ENCODE results near the gene KCNK3. TPM values are rescaled to one million over a fixed set of nuclear protein-coding genes. Genes with fewer than 3 reads are reported as not detected.
"Not testable (repeated sequence)": the region's sequence is repeated elsewhere in the genome, so short reads cannot be mapped to it uniquely, and the experiment has no call there.

The KCNK3 gene
- polyA plus RNA-seq, 1 donor (not counting 4 experiments of a cell fraction or from before 2014, with no cell fraction given), result not detected

- dilution Hi-C loops (cut with MboI; ENCODE audit: extremely low pct_ligation_motif_present, low sequenced_read_pairs), result no loop called here
- DNase-seq (ENCODE audit: low read depth, low spot score) (no peak), FAIRE-seq (no peak)
- no peak overlapping the region for H3K9ac ChIP-seq (ENCODE audit: control insufficient read depth, extremely low read depth, insufficient read depth, low read length)
- H4K20me1 ChIP-seq (ENCODE audit: control insufficient read depth, extremely low read depth, insufficient read depth, low read length), result no peaks in the 10 kb centered on the region
- H3K27me3 ChIP-seq (ENCODE audit: control insufficient read depth, extremely low read depth, insufficient read depth, low read length), result peaks cover 25% of the 10 kb centered on the region
- TF ChIP-seq CTCF (optimal IDR thresholded peaks at IDR 0.05 in 1 of 3, IDR thresholded peaks at IDR 0.05 in 1 of 3, conservative IDR thresholded peaks at IDR 0.05 in 1 of 3; ENCODE audit: extremely low read depth in 1 of 3, insufficient read depth in 2 of 3, low read length in 3 of 3) (no peak), EZH2 (IDR thresholded peaks at IDR 0.05; ENCODE audit: low read length) (no peak)
- no peak overlapping the region for H3K27ac ChIP-seq (ENCODE audit: control insufficient read depth, insufficient read depth, low read length)
- H3K4me2 ChIP-seq (ENCODE audit: control insufficient read depth, extremely low read depth, insufficient read depth, low read depth, low read length), result no peak overlapping the region
- no peaks in the 10 kb centered on the region for H3K4me1 ChIP-seq (ENCODE audit: control insufficient read depth, extremely low read depth, insufficient read depth, low read length)
- no peaks in the 10 kb centered on the region for H3K9me3 ChIP-seq (ENCODE audit: control insufficient read depth, low read depth, low read length)
- no peaks in the 10 kb centered on the region for H3K36me3 ChIP-seq (ENCODE audit: control insufficient read depth in 2 of 2, extremely low read depth in 1 of 2, insufficient read depth in 2 of 2, low read length in 2 of 2)
- H2AFZ ChIP-seq (ENCODE audit: control insufficient read depth, low read length), result no peak overlapping the region
- H3K4me3 ChIP-seq (ENCODE audit: control insufficient read depth in 2 of 3, extremely low read depth in 1 of 3, insufficient read depth in 2 of 3, low read depth in 1 of 3, low read length in 3 of 3), result no peak overlapping the region
- H3K9me1 ChIP-seq (ENCODE audit: control insufficient read depth, extremely low read depth, insufficient read depth, low read length), result no peaks in the 10 kb centered on the region
- H3K79me2 ChIP-seq (ENCODE audit: control insufficient read depth, insufficient read depth, low read length), result no peaks in the 10 kb centered on the region
These were observed 39.1 kb upstream of the KCNK3 start for GRCh38 chr2:26653207-26654060.

GRCh38 chr2:26654061-26654340 lies 38.5 kb upstream of the KCNK3 start:
- no peak overlapping the region for H3K4me2 ChIP-seq (ENCODE audit: control insufficient read depth, extremely low read depth, insufficient read depth, low read depth, low read length)
- H3K9me3 ChIP-seq (ENCODE audit: control insufficient read depth, low read depth, low read length), result no peaks in the 10 kb centered on the region
- no peaks in the 10 kb centered on the region for H3K9me1 ChIP-seq (ENCODE audit: control insufficient read depth, extremely low read depth, insufficient read depth, low read length)
- H3K36me3 ChIP-seq (ENCODE audit: control insufficient read depth in 2 of 2, extremely low read depth in 1 of 2, insufficient read depth in 2 of 2, low read length in 2 of 2), result no peaks in the 10 kb centered on the region
- H3K27ac ChIP-seq (ENCODE audit: control insufficient read depth, insufficient read depth, low read length), result no peak overlapping the region
- dilution Hi-C loops (cut with MboI; ENCODE audit: extremely low pct_ligation_motif_present, low sequenced_read_pairs), result no loop called here
- no peak overlapping the region for H2AFZ ChIP-seq (ENCODE audit: control insufficient read depth, low read length)
- no peak for TF ChIP-seq EZH2 (IDR thresholded peaks at IDR 0.05; ENCODE audit: low read length)
- TF ChIP-seq CTCF (optimal IDR thresholded peaks at IDR 0.05 in 1 of 3, IDR thresholded peaks at IDR 0.05 in 1 of 3, conservative IDR thresholded peaks at IDR 0.05 in 1 of 3; ENCODE audit: extremely low read depth in 1 of 3, insufficient read depth in 2 of 3, low read length in 3 of 3), result no peak
- no peaks in the 10 kb centered on the region for H3K79me2 ChIP-seq (ENCODE audit: control insufficient read depth, insufficient read depth, low read length)
- H3K4me3 ChIP-seq (ENCODE audit: control insufficient read depth in 2 of 3, extremely low read depth in 1 of 3, insufficient read depth in 2 of 3, low read depth in 1 of 3, low read length in 3 of 3), result no peak overlapping the region
- FAIRE-seq, result no peak
- H4K20me1 ChIP-seq (ENCODE audit: control insufficient read depth, extremely low read depth, insufficient read depth, low read length), result no peaks in the 10 kb centered on the region
- H3K9ac ChIP-seq (ENCODE audit: control insufficient read depth, extremely low read depth, insufficient read depth, low read length), result no peak overlapping the region
- no peak for DNase-seq (ENCODE audit: low read depth, low spot score)
- peaks cover 25% of the 10 kb centered on the region for H3K27me3 ChIP-seq (ENCODE audit: control insufficient read depth, extremely low read depth, insufficient read depth, low read length)
- H3K4me1 ChIP-seq (ENCODE audit: control insufficient read depth, extremely low read depth, insufficient read depth, low read length), result no peaks in the 10 kb centered on the region

- DNase-seq (ENCODE audit: low read depth, low spot score); H3K4me3 ChIP-seq (ENCODE audit: control insufficient read depth in 2 of 3, extremely low read depth in 1 of 3, insufficient read depth in 2 of 3, low read depth in 1 of 3, low read length in 3 of 3); H3K9me1 ChIP-seq (ENCODE audit: control insufficient read depth, extremely low read depth, insufficient read depth, low read length); H3K4me1 ChIP-seq (ENCODE audit: control insufficient read depth, extremely low read depth, insufficient read depth, low read length); H3K4me2 ChIP-seq (ENCODE audit: control insufficient read depth, extremely low read depth, insufficient read depth, low read depth, low read length); FAIRE-seq; H3K9ac ChIP-seq (ENCODE audit: control insufficient read depth, extremely low read depth, insufficient read depth, low read length); H4K20me1 ChIP-seq (ENCODE audit: control insufficient read depth, extremely low read depth, insufficient read depth, low read length); H3K36me3 ChIP-seq (ENCODE audit: control insufficient read depth in 2 of 2, extremely low read depth in 1 of 2, insufficient read depth in 2 of 2, low read length in 2 of 2); H3K9me3 ChIP-seq (ENCODE audit: control insufficient read depth, low read depth, low read length); H3K27ac ChIP-seq (ENCODE audit: control insufficient read depth, insufficient read depth, low read length); H3K79me2 ChIP-seq (ENCODE audit: control insufficient read depth, insufficient read depth, low read length); dilution Hi-C loops (cut with MboI; ENCODE audit: extremely low pct_ligation_motif_present, low sequenced_read_pairs); H2AFZ ChIP-seq (ENCODE audit: control insufficient read depth, low read length): not testable (repeated sequence)
- H3K27me3 ChIP-seq (ENCODE audit: control insufficient read depth, extremely low read depth, insufficient read depth, low read length), result peaks cover 21% of the 10 kb centered on the region
These were observed 37.4 kb upstream of the KCNK3 start for GRCh38 chr2:26655120-26655519.
